ENCODE data around the gene SUPT4H1.

Gene SUPT4H1

GRCh38 chr17:58327363-58328194, 24.4 kb downstream of the SUPT4H1 start:
- H3K4me3 Mint-ChIP-seq, result peak overlapping the region; percentile 99
- H3K9me3 Mint-ChIP-seq, result no peaks in the 10 kb centered on the region
- peaks cover 40% of the 10 kb centered on the region for H3K36me3 Mint-ChIP-seq (ENCODE audit: low read depth)
- peaks cover 4% of the 10 kb centered on the region for H3K27me3 Mint-ChIP-seq
- no peak for DNase-seq
- H3K27ac Mint-ChIP-seq, result peak overlapping the region; percentile 96
- peaks cover 56% of the 10 kb centered on the region for H3K4me1 Mint-ChIP-seq (ENCODE audit: low read depth)

- H3K36me3 Mint-ChIP-seq (ENCODE audit: low read depth), result peaks cover 42% of the 10 kb centered on the region
- H3K4me3 Mint-ChIP-seq, result peak overlapping the region; percentile 99
- H3K27ac Mint-ChIP-seq, result peak overlapping the region; percentile 93
- no peaks in the 10 kb centered on the region for H3K27me3 Mint-ChIP-seq
- DNase-seq, result no peak
- peaks cover 54% of the 10 kb centered on the region for H3K4me1 Mint-ChIP-seq (ENCODE audit: low read depth)
- no peaks in the 10 kb centered on the region for H3K9me3 Mint-ChIP-seq
Observed at GRCh38 chr17:58326609-58327362, 25.2 kb downstream of the SUPT4H1 start.

GRCh38 chr17:58325976-58326468, 26.0 kb downstream of the SUPT4H1 start:
- Mint-ChIP-seq H3K27me3 (no peaks in the 10 kb centered on the region), H3K27ac (peak overlapping the region; percentile 93), H3K4me3 (peak overlapping the region; percentile 99), H3K4me1 (ENCODE audit: low read depth) (peaks cover 58% of the 10 kb centered on the region), H3K36me3 (ENCODE audit: low read depth) (peaks cover 41% of the 10 kb centered on the region), H3K9me3 (no peaks in the 10 kb centered on the region)
- DNase-seq, result no peak

GRCh38 chr17:58325289-58325726, 26.7 kb downstream of the SUPT4H1 start:
- H3K27ac Mint-ChIP-seq, result peak overlapping the region; percentile 93
- H3K36me3 Mint-ChIP-seq (ENCODE audit: low read depth), result peaks cover 38% of the 10 kb centered on the region
- H3K9me3 Mint-ChIP-seq, result no peaks in the 10 kb centered on the region
- H3K4me3 Mint-ChIP-seq, result peak overlapping the region; percentile 99
- H3K4me1 Mint-ChIP-seq (ENCODE audit: low read depth), result peaks cover 56% of the 10 kb centered on the region
- DNase-seq, result no peak
- H3K27me3 Mint-ChIP-seq, result no peaks in the 10 kb centered on the region

GRCh38 chr17:58324409-58325288, 27.4 kb downstream of the SUPT4H1 start:
- Mint-ChIP-seq H3K27me3 (no peaks in the 10 kb centered on the region), H3K4me1 (ENCODE audit: low read depth) (peaks cover 56% of the 10 kb centered on the region), H3K27ac (peak overlapping the region; percentile 93), H3K4me3 (peak overlapping the region; percentile 99), H3K36me3 (ENCODE audit: low read depth) (peaks cover 38% of the 10 kb centered on the region), H3K9me3 (no peaks in the 10 kb centered on the region)
- peak; percentile 50 for DNase-seq

- peak overlapping the region; percentile 55 for H3K4me3 Mint-ChIP-seq
- H3K36me3 Mint-ChIP-seq (ENCODE audit: low read depth), result peaks cover 41% of the 10 kb centered on the region
- no peaks in the 10 kb centered on the region for H3K27me3 Mint-ChIP-seq
- no peak for DNase-seq
- peak overlapping the region; percentile 91 for H3K27ac Mint-ChIP-seq
- peaks cover 53% of the 10 kb centered on the region for H3K4me1 Mint-ChIP-seq (ENCODE audit: low read depth)
- no peaks in the 10 kb centered on the region for H3K9me3 Mint-ChIP-seq
Observed at GRCh38 chr17:58324056-58324408, 28.0 kb downstream of the SUPT4H1 start.

- peak overlapping the region; percentile 55 for H3K4me3 Mint-ChIP-seq
- no peaks in the 10 kb centered on the region for H3K27me3 Mint-ChIP-seq
- H3K9me3 Mint-ChIP-seq, result no peaks in the 10 kb centered on the region
- peaks cover 52% of the 10 kb centered on the region for H3K4me1 Mint-ChIP-seq (ENCODE audit: low read depth)
- H3K36me3 Mint-ChIP-seq (ENCODE audit: low read depth), result peaks cover 45% of the 10 kb centered on the region
- DNase-seq, result no peak
- H3K27ac Mint-ChIP-seq, result peak overlapping the region; percentile 91
Observed at GRCh38 chr17:58323366-58324055, 28.5 kb downstream of the SUPT4H1 start.

GRCh38 chr17:58322581-58323185, 29.3 kb downstream of the SUPT4H1 start:
- H3K4me3 Mint-ChIP-seq, result peak overlapping the region; percentile 40
- peaks cover 49% of the 10 kb centered on the region for H3K36me3 Mint-ChIP-seq (ENCODE audit: low read depth)
- H3K9me3 Mint-ChIP-seq, result no peaks in the 10 kb centered on the region
- peaks cover 53% of the 10 kb centered on the region for H3K4me1 Mint-ChIP-seq (ENCODE audit: low read depth)
- no peaks in the 10 kb centered on the region for H3K27me3 Mint-ChIP-seq
- no peak for DNase-seq
- peak overlapping the region; percentile 91 for H3K27ac Mint-ChIP-seq

- peak; percentile 25 for DNase-seq
- Mint-ChIP-seq H3K27me3 (no peaks in the 10 kb centered on the region), H3K36me3 (ENCODE audit: low read depth) (peaks cover 55% of the 10 kb centered on the region), H3K9me3 (no peaks in the 10 kb centered on the region), H3K27ac (peak overlapping the region; percentile 91), H3K4me3 (peak overlapping the region; percentile 40), H3K4me1 (ENCODE audit: low read depth) (peaks cover 52% of the 10 kb centered on the region)
Observed at GRCh38 chr17:58321571-58322525, 30.2 kb downstream of the SUPT4H1 start.

GRCh38 chr17:58320570-58321323, 31.3 kb downstream of the SUPT4H1 start:
- Mint-ChIP-seq H3K36me3 (ENCODE audit: low read depth) (peaks cover 55% of the 10 kb centered on the region), H3K27me3 (no peaks in the 10 kb centered on the region), H3K4me3 (peak overlapping the region; percentile 4), H3K9me3 (no peaks in the 10 kb centered on the region), H3K27ac (peak overlapping the region; percentile 91), H3K4me1 (ENCODE audit: low read depth) (peaks cover 43% of the 10 kb centered on the region)
- DNase-seq, result peak; percentile 26

- Mint-ChIP-seq H3K36me3 (ENCODE audit: low read depth) (peaks cover 60% of the 10 kb centered on the region), H3K27me3 (no peaks in the 10 kb centered on the region), H3K4me3 (peak overlapping the region; percentile 31), H3K9me3 (no peaks in the 10 kb centered on the region), H3K4me1 (ENCODE audit: low read depth) (peaks cover 37% of the 10 kb centered on the region), H3K27ac (peak overlapping the region; percentile 91)
- no peak for DNase-seq
Observed at GRCh38 chr17:58320163-58320558, 31.8 kb downstream of the SUPT4H1 start.

Data from activated T-cell treated with anti-CD3 and anti-CD28 coated beads, Interleukin-2, amount 50 U/mL, for 24 hours (primary cell).